Activated CD4-positive, alpha-beta T cell treated with anti-CD3 and anti-CD28 coated beads, Interleukin-2, Interleukin-4, amounts not matched to agents 100 ng/mL and 50 ng/mL, durations not matched to agents 16 hours and 8 hours (primary cell): ENCODE results near the gene SEPTIN2.
A peak's percentile ranks its signal among the peaks of the same experiment; 100 is the strongest.
"Not testable (repeated sequence)": the region's sequence is repeated elsewhere in the genome, so short reads cannot be mapped to it uniquely, and the experiment has no call there.

Experiments
- DNase-seq: peaks from one replicate; pipeline ENCODE4 v3.0.0-alpha.2; 2020; ENCODE audit warnings: low spot score

Gene SEPTIN2

DNA sequence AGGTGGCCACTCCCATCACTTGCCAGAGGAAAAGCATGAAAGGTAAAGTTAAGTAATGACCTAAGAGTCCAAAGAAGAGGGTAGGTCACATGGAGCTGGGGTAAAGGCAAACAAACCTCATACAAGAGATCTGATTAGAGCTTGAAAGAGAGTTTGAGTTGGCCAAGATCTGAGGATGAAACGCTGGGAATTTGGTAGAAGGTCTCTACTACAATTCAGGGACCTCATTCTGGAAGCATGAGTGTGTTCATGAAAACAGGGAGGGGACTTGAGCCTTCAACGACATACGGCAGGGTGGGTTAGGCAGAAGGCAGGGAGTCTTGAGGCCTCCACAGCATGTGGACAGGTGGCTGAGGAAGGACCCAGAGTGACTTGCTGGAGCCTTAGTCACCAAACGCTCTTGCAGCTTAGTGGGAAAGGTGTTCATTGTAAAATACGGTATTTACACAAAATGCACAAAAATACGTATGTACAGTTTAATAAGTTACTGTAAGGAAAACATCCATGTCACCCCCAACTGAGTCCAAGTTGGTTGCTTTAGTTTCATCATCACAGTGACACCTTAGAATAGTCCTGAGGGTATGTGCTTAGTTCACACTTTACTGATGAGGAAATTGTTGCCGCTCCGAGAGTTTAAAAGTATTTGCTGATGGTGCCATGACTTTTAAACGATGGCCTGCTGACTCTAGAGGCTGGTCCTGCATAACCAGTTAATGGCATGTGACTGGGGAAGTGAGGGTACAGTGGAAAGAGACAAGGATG, 35.3 kb downstream of the SEPTIN2 start:
- DNase-seq: no peak

DNA sequence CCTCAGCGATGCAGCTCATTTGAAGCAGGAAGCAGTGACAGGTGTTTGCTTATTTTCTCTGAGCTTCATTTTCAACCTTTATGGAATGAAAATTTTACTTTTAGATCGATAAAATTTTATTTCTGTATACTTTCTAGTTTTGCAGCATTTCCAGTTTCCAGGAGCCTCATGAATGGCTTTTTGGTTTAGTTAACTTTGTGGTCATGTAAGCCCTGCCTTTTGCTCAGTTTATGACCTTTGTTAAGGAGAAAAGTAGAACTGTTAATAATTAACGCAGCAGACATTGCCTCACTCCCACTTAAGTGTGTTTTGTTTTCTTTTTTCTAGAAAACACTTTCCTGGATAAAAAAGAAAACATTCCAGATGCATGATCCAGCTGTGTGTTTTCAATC, 35.9 kb downstream of the SEPTIN2 start:
- DNase-seq: no peak

DNA sequence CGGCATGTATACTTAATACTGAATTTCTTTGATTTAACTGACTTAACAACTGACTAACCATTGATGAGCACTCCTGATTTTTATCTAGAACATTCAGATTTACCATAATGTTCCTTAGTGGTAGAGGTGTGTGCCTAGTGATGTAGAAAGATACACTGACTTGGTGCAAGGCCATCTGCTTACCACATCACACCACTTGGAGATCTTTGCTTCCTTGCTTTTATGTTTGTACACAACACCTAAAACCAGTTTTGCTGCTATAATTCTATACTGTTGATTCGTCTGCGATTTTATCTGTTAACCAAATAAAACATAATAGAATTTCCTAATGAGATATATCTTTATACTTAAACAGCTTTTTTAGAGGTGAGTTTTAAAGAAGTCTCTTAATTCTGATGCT, 36.5 kb downstream of the SEPTIN2 start:
- DNase-seq: no peak

DNA sequence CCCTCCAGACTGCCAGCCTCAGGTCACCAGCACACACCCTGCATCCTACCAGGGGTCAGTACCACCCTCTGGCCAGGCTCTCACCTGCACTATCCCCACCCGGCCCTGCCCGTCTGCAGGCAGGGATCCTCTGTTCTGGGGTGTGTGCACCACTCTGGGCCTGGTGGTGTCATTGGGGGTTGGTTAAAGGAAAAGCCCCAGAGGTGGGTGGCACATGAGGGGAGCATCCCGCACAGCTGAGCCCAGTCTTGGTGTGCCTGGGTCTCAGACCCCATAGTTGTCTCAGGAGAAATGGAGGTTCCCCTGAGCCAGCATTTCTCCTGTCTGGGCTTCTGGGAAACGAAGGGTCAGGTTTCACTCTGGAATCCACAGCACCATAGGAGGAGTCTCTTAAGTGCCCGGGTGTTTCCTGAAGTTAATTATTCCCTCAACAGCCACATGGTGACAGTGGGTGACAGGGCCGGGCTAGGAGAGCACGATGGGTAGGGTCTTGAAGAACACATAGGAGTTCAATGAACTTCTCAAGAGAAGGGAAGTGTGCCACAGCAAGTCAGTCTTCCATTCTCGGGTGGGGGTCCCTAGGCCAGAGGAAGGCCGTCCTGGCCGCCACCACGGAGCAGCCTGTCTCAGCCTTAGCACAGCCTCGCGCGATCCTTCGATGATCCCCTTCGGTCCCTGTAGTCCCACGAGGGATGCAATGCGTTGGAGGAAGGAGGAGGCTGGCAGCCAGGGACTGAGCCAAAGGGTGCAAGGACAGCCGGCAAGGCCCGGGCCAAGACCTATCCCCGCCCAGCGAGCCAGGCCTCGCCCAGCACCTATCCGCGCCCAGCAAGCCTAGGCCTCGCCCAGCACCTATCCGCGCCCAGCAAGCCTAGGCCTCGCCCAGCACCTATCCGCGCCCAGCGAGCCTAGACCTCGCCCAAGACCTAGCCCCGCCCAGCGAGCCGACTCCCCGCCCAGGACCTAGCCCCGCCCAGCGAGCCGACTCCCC, 39.2 kb downstream of the SEPTIN2 start:
- DNase-seq: peak; percentile 71

DNA sequence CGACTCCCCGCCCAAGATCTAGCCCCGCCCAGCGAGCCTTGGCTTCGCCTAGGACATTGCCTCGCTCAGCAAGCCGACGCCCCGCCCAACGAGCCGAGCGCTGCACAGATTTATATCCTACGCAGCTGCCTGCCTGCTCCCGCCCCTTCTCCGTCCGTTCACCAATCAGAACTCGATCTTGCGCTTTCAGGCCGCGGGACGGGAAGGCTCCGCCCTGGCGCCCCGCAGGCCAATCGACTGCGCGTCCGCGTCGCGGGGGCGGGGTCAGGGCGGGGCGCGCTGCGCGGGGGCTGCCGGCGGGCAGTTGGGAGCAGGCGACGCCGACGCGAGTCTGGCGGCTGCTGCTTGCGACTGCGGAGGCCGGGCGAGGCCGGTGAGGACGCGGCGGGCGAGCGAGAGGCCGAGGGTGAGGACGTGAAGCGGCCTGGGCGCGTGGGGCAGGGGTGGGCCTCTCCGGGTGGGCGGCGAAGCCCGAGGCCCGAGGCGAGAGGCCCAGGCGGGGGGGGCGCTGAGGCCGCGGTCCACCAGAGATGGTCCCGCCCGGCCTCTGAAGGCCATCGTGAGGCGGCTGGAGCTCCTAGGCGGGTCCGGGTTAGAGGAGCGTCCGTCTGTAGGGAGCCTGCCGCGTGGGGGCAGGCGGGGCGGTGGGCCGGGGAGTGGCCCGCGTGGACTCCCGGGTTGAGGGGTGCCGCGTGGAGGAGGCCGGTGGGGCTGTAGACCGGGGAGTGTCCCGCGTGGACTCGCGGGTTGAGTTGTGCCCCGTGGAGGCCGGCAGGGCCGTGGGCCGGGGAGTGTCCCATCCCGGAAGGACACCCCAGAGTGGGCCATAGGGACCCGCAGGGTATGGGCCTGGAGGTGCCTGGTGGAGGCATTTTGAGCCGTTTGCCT, 40.5 kb downstream of the SEPTIN2 start, which contains the start of gene FARP2:
Gene FARP2, plus strand, starts transcription at position 303 of the 888 bp plus-strand sequence. CDS start 16,823 bp downstream, outside the sequence.
- peak; percentile 97 for DNase-seq

DNA sequence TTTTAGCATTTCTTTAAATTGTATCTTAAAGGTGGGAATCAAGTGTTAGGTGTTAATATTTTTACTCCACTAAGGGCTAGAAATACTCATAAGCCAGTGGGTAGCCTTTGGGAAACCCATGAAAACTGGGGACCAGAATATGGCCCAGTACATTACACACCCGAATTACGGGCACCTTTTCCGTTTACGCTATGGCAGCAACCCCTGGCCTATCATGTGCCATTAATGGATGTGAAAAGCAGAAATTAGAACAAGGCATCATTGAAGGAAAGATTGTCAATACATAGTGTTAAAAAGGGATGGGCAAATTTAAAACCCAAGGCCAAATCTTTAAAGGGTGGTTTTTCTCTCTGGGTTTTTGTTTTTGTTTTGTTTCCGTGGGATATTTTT, 41.1 kb downstream of the SEPTIN2 start:
- DNase-seq: no peak

DNA sequence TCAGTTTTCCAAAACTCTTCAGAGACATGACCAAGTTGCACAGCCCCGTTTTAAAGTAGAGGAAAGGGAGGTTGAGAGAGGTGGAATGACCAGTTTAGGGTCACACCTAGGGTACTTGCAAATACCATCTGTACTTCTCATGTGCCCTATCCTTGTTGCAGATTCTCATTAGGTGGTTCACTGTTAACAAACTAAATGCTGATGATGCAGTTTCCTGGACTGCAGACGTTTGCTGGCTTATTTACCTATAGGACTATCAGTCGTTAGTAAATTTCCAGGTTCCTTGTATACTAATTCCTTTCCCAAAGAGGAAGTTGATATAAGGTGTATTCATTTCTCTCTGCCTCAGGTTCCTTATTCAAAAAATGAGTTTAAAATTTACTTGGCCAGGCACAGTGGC, 41.8 kb downstream of the SEPTIN2 start:
- no peak for DNase-seq

DNA sequence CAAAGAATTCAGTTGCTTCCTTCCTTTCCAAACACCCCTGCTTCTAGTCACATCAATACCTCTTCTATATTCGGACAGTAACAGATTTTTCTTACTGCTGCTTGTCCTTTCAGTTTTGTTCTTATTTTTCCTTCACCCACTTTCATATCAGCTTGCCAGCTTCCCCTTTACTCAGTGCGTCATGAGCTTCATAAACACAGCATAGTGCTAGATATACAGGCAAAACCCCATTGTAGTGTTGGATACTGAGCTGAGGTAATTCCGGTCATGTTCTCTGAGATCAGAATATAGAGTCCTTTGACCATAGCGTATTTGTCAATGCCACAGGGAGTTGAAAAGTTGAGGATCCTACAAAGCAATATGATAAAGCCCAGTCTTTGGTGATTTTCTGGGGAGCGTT, 42.7 kb downstream of the SEPTIN2 start:
- peak; percentile 38 for DNase-seq

DNA sequence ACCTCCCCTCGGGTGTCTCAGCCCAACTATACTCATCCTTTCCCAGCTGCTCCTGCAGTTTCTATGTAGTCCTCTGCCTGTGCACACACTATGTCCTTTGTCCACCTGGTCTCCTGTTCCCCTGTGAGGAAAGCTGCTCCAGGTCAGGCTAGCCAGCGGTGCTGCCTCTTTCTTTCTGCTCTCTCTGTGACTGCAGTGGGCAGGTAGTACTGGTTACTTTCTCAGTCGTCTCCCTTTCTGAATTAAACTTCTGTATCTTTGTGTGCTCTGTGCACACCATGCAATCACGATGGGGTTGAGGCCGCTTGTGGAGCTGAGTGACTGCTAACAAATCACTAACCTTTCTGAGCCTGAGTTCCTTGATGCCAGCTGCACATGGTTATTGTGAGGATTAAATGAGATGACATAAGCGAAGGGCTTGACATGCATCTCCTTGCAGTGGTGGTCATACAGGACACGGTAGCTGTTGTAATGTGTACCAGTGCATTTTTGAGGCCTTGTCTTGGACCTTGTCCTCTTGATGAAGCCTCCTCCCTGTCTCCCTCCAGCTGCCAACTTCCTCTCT, 43.8 kb downstream of the SEPTIN2 start:
- no peak for DNase-seq

DNA sequence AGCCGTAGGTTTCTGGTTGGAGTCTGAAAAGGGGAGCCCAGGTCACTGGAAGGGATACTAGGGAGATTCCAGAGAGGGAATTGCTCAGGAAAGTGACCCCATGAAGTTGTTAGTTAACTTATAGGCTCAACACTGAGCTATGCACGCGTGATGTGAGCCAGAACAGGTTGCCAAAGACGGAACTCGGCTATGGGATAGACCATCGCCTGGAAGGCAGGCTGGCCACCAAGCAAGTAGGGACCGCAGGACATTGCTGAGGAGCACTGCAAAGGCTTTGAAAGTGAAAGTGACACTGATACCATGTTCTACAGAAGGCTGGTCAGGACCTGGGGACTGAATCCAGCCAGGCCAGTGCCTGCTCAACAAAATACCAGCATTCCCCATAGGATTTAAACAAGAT, 47.7 kb downstream of the SEPTIN2 start:
- no peak for DNase-seq

DNA sequence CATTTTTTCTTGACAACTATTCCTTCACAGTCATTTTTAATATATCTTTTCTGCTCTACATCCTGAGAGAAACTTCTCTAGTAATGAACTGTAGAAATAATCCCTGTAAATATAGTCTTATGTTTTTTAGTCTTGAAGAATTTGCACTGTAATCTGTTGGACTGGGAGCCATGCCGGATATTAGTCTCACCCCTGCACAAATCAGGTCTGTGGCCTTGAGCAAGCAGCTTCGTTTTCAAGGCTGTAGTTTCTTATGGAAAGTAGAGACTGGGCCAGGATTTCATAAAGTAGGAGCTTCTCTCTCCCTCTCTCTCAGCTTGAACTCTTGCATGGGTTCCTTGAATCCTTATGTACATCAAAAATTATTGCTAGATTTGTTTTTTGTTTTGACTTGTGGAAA, 49.1 kb downstream of the SEPTIN2 start:
- no peak for DNase-seq

DNA sequence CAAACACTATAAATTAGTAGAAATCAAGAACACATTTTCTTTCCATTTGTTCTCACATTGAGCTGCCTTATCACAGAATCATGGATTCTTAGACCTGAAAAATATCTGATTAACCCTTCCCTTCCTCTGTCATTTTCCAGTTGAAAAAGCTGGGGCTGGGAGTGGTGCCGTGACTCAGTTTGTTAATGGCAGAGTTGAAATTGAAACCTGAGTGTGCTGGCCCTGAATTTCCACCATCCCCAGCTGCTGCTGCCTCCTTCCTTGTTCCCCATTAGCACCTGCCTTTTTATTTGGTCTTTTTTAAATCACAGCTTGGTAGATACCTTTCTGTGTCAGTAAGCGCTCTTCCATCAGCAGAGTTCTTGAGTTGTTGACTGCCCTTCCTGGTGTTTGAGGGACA, 51.0 kb downstream of the SEPTIN2 start:
- DNase-seq: no peak

DNA sequence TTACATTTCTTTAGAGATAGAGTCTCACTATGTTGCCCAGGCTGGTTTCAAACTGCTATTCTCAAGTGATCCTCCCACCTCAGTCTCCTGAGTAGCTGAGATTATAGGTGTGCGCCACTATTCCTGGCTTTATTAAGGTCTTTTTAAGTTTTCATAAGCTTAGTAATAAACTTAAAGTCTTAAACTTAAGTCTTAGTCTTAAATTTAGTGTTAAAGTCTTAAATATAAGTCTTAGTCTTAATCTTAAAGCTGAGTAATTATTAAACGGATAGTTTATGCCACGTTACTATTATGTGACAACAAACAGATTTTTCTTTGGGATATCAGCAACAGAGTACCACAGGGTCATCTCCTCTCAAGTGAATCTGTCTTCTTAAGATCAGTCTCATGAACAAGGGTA, 52.9 kb downstream of the SEPTIN2 start:
- DNase-seq: no peak

DNA sequence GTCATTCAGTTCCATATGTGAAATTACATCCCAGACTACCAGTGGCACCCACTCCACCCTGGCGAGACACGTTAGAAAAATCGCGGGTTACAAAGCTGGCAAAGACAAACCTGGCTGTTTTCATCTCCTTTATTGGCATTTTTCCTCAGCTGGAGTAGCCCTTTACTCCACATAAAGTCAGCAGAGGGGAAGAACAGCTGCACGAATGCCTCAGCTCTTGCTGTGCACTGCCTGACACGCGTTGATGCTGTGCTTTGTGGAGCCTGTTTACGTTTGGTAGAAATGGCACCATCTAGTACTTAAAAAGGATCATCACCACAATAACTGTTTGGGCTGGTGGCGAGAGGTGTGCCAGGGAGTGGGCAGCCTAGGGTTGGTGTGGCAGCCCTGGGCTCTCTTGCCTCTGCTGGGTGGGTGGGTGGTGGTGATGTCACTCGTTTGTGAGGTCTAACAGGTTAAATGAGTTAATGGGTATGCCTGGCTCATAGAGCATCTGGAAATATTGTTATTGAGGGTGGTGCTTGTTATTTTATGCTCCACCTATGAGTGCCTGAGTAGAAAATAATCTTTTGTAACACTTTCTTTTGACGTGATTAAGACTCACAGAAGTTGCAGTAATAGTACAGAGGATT, 56.8 kb downstream of the SEPTIN2 start:
- no peak for DNase-seq

DNA sequence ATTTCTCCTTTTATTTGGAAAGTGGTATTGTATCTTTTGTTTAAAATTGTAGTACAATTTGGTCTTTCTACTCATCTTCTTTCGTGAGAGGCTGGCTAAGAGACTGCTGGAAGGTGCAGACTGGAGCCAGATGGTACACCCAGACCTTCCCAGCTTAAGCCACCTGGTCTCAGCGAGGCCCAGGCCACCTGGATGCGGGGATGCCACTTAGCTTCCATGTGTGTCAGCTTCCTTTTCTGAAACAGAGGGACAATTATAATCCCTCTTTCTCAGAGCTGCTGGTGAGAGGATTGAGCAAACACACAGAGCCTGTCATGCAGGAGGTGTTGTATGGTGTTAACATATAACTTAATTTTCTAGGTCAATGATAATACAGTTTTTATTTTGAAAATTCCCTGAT, 57.7 kb downstream of the SEPTIN2 start:
- DNase-seq: no peak

DNA sequence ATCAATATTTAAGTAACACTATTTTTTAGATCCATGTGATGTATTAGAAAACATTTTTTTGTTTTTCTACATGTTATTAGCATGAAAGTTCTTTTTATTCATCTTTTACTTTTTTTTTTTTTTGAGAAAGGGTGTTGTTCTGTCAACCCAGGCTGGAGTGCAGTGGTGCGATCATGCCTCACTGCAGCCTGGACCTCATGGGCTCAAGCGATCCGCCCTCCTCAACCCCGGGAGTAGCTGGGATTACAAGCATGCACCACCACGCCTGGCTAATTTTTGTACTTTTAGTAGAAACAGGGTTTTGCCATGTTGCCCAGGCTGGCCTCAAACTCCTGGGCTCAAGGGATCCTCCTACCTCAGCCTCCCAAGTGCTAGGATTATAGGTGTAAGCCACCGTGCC, 58.2 kb downstream of the SEPTIN2 start:
- not testable (repeated sequence) for DNase-seq

DNA sequence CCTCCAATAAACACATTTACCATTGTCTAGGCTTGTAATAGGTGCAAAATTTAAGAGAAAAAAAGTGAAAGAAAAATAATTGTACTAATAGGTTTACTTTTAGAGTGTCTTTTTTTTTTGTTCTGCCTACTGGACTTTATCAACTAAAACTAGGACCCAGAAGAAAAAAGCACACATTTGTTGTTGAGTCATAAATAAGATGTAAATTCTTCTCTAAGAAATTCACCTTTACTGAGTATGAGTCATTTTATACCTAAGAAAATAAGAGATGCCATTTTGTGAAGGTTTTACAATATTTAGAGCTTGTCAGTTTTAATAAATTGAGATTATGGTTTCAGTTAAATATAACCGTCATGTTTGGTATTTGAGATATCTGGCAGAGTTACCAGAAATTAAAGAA, 59.6 kb downstream of the SEPTIN2 start:
- DNase-seq: no peak

DNA sequence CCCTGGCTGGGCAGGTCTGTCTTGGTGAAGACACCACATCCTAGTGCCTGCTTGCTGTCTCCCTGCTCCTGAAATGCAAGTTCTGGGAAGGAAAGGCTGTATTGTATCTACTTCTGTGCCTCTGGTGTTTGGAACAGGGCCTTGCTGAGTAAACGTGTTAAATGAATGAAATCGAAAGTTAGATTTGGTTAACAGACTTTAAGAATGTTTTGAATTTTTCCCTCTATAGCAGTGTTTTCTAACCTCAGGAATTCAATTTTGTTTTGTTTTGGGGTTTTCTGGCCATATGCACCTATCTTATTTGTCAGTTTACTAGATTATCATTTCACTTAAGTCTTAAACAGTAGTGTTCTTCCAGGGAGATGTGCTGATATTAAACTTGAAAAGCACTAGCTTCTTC, 61.1 kb downstream of the SEPTIN2 start:
- no peak for DNase-seq

DNA sequence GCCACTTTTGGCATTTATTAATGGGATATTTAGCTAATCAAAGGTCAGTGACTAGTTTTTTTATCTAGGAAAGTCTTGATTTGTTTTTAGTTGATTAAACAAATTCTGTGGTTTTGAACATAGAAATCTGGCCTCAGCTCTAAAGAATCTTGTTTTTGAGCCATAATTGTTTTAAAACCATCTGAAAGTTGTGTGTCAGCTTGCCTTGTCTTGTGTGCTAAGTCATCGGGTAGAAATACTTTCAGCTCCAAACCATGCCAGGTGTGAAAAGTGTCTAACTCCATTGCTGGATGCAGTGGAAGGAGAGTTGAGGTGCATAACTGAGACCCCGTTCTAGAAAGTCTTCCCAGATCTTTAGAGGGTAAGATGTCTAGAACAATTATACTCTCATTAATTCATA, 63.1 kb downstream of the SEPTIN2 start:
- DNase-seq: no peak

DNA sequence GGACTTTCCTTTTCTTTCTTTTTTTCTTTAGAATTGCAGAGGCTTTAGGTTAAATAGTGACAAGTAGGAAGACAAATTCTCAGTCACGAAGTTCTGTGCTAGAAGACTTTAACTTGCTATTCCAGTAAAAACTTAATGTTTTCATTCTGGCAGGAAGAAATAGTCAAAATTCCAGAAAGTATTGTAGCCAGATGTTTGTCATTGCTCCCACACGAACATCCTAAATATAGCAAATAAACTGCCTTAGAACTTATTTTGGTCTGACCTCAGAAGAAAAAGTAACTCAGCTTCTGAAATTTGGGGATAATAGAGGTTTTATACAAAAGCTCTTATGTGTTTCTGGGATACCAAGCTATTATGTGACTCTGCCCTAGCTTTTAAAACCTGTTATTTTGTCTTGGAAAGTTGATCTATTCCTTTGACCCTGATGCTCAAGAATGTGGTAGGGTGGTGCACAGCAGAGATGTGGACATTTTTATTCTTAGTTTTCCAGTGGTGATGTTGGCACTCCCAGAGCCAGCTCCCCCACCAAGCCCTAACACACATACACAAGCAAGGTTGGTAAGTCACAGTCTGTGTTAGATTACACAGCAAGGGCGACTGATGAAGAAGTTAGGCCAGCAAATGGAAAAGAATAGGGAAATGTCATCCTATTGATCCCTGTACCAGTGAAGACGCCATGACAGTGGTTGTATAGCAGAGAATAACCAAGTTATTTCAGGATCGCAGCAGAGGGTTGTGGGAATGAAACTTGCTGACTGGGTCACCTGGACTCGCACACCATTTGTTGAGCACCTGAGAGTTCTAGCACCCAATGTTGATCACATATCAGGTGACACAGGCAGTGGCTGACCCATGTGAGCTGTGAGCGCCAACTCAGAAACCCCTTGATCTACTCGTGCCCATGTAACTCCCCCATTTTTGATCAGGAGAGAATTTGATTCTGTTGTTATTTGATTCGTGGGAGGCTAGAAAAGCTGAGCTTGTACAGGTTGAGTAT, 64.1 kb downstream of the SEPTIN2 start:
- DNase-seq: no peak
